CD4-positive, alpha-beta T cell treated with Interleukin-17A for 4 hours (primary cell): ENCODE results near the gene AAR2.

Experiments
- DNase-seq: peaks from one replicate; pipeline ENCODE4 v3.0.0-alpha.2; 2020; ENCODE audit warnings: mixed read lengths

The AAR2 gene

GRCh38 chr20:36218380-36219064, 17.8 kb upstream of the AAR2 start:
- DNase-seq, result no peak

- no peak for DNase-seq
Measured at GRCh38 chr20:36219671-36220220, 16.5 kb upstream of the AAR2 start.

GRCh38 chr20:36225666-36226065, 10.6 kb upstream of the AAR2 start:
- DNase-seq, result no peak

- peak; percentile 10 for DNase-seq
Measured at GRCh38 chr20:36228770-36229169, 7.5 kb upstream of the AAR2 start.

GRCh38 chr20:36230019-36230418, 6.3 kb upstream of the AAR2 start:
- DNase-seq, result no peak

GRCh38 chr20:36231331-36231730, 4.9 kb upstream of the AAR2 start:
- no peak for DNase-seq

- DNase-seq, result no peak
Measured at GRCh38 chr20:36234771-36235320, 1.4 kb upstream of the AAR2 start.

GRCh38 chr20:36236786-36237121, 476 bp downstream of the AAR2 start:
- DNase-seq, result no peak

GRCh38 chr20:36237477-36237876, 1.2 kb downstream of the AAR2 start:
- no peak for DNase-seq

- no peak for DNase-seq
Measured at GRCh38 chr20:36238153-36238552, 1.9 kb downstream of the AAR2 start.

GRCh38 chr20:36238760-36239159, 2.5 kb downstream of the AAR2 start:
- no peak for DNase-seq

- DNase-seq, result no peak
Measured at GRCh38 chr20:36240076-36240475, 3.8 kb downstream of the AAR2 start.

- no peak for DNase-seq
Measured at GRCh38 chr20:36241678-36242077, 5.4 kb downstream of the AAR2 start.

- DNase-seq, result no peak
Measured at GRCh38 chr20:36243726-36244125, 7.4 kb downstream of the AAR2 start.

- no peak for DNase-seq
Measured at GRCh38 chr20:36246401-36246800, 10.1 kb downstream of the AAR2 start.

- DNase-seq, result no peak
Measured at GRCh38 chr20:36248836-36249235, 12.6 kb downstream of the AAR2 start.

- DNase-seq, result no peak
Measured at GRCh38 chr20:36249450-36249849, 13.2 kb downstream of the AAR2 start.

GRCh38 chr20:36251426-36251825, 15.1 kb downstream of the AAR2 start:
- no peak for DNase-seq

- no peak for DNase-seq
Measured at GRCh38 chr20:36252511-36252910, 16.2 kb downstream of the AAR2 start.

GRCh38 chr20:36253036-36253435, 16.8 kb downstream of the AAR2 start:
- DNase-seq, result no peak

GRCh38 chr20:36254076-36254475, 17.8 kb downstream of the AAR2 start:
- no peak for DNase-seq

GRCh38 chr20:36255445-36255844, 19.2 kb downstream of the AAR2 start:
- DNase-seq, result no peak

- DNase-seq, result no peak
Measured at GRCh38 chr20:36259177-36260061, 23.1 kb downstream of the AAR2 start.

GRCh38 chr20:36260316-36260715, 24.0 kb downstream of the AAR2 start:
- no peak for DNase-seq
